Vagina (tissue), 2 donors: ENCODE results near the gene MAN2A2. TPM values are rescaled to one million over a fixed set of nuclear protein-coding genes. Genes with fewer than 3 reads are reported as not detected.

Experiments used
- DNase-seq, 2 donors: peaks; one replicate each; pipeline ENCODE4 v3.0.0-alpha.2; 2017; ENCODE audit errors: extremely low spot score in 2 of 2
- H3K27ac ChIP-seq: fragments of 200-600 bp; sonication (generic); one replicate; pipeline ENCODE4 v1.5.1; 2019
- H3K27me3 ChIP-seq: fragments of 200-600 bp; sonication (generic); one replicate; pipeline ENCODE4 v1.5.1; 2019
- H3K36me3 ChIP-seq, 2 donors: fragments of 200-600 bp; sonication (generic); one replicate each; pipeline ENCODE4 v1.5.1; 2017 to 2019
- H3K4me1 ChIP-seq: fragments of 200-600 bp; sonication (generic); one replicate; pipeline ENCODE4 v1.5.1; 2019
- H3K4me3 ChIP-seq, 2 donors: fragments of 200-600 bp; sonication (generic); 1 replicate in 1 of 2; 2 replicates in 1 of 2; pipeline ENCODE4 v1.5.1; 2016 to 2019
- H3K9me3 ChIP-seq: fragments of 200-600 bp; sonication (generic); one replicate; pipeline ENCODE4 v1.5.1; 2019
- CTCF ChIP-seq, 3 experiments: fragments of 450-650 bp in 2 of 3; fragments of 200-600 bp in 1 of 3; sonication (generic) in 1 of 3; IDR thresholded peaks; one replicate each; pipeline ENCODE4 v1.5.1; 2017 to 2019; ENCODE audit warnings: antibody characterized with exemption in 3 of 3, mild to moderate bottlenecking in 2 of 3, moderate library complexity in 2 of 3
- POLR2A ChIP-seq, 2 donors: fragments of 450-650 bp; IDR thresholded peaks; one replicate each; pipeline ENCODE4 v1.6.1; 2017; ENCODE audit warnings: antibody characterized with exemption in 2 of 2, mild to moderate bottlenecking in 2 of 2, moderate library complexity in 2 of 2
- POLR2AphosphoS5 ChIP-seq, 2 donors: sonication (generic); formaldehyde crosslinking; IDR thresholded peaks; one replicate each; pipeline ENCODE4 v1.9.0; 2017; ENCODE audit warnings: antibody characterized with exemption in 2 of 2, mild to moderate bottlenecking in 2 of 2, low read depth in 1 of 2; ENCODE audit not compliant: insufficient read depth in 1 of 2
- intact Hi-C: fragments of 100-400 bp; cut with DNase I; formaldehyde crosslinking; loops from one replicate; pipeline ENCODE4 v1.15.1; 2023
- total RNA-seq: library from RNA; depleted of rRNA; stranded (reverse); fragments of >200 nt; gene quantifications from one replicate; pipeline ENCODE4 v1.2.3, GENCODE V29; 2016

Gene MAN2A2
- total RNA-seq, 1 donor from 2014 or later, result 46.7 TPM

GRCh38 chr15:90889313-90889730, 13.8 kb upstream of the MAN2A2 start:
- Histone ChIP-seq H3K4me1 (peaks cover 26% of the 10 kb centered on the region), H3K27ac (no peak overlapping the region), H3K27me3 (no peaks in the 10 kb centered on the region), H3K9me3 (no peaks in the 10 kb centered on the region), H3K36me3 (peaks cover 0 to 52% of the 10 kb centered on the region in 2 donors), H3K4me3 (no peak overlapping the region)
- TF ChIP-seq POLR2A (IDR thresholded peaks at IDR 0.05) (no peak), CTCF (IDR thresholded peaks at IDR 0.05) (no peak), POLR2AphosphoS5 (IDR thresholded peaks at IDR 0.05; ENCODE audit: insufficient read depth in 1 of 2, low read depth in 1 of 2) (no peak)
- no peak for DNase-seq
- intact Hi-C loops, result loop anchor here (10.0 kb wide), 1 partner anchor 175 kb away; the partner anchor contains the start of gene BLM

GRCh38 chr15:90889736-90890456, 13.2 kb upstream of the MAN2A2 start:
- H3K4me3 ChIP-seq, result no peak overlapping the region
- peaks cover 21% of the 10 kb centered on the region for H3K4me1 ChIP-seq
- peaks cover 0 to 52% of the 10 kb centered on the region in 2 donors for H3K36me3 ChIP-seq
- DNase-seq, result no peak
- H3K27me3 ChIP-seq, result no peaks in the 10 kb centered on the region
- H3K27ac ChIP-seq, result no peak overlapping the region
- TF ChIP-seq CTCF (IDR thresholded peaks at IDR 0.05), result no peak
- no peak for TF ChIP-seq POLR2A (IDR thresholded peaks at IDR 0.05)
- TF ChIP-seq POLR2AphosphoS5 (IDR thresholded peaks at IDR 0.05; ENCODE audit: insufficient read depth in 1 of 2, low read depth in 1 of 2), result no peak
- intact Hi-C loops, result loop anchor here (10.0 kb wide), 1 partner anchor 175 kb away; the partner anchor contains the start of gene BLM
- no peaks in the 10 kb centered on the region for H3K9me3 ChIP-seq

- peaks cover 0 to 60% of the 10 kb centered on the region in 2 donors for H3K36me3 ChIP-seq
- intact Hi-C loops, result no loop called here
- no peak overlapping the region for H3K27ac ChIP-seq
- peaks cover 11% of the 10 kb centered on the region for H3K4me1 ChIP-seq
- no peaks in the 10 kb centered on the region for H3K27me3 ChIP-seq
- H3K4me3 ChIP-seq, result no peak overlapping the region
- TF ChIP-seq CTCF (IDR thresholded peaks at IDR 0.05), result no peak
- TF ChIP-seq POLR2AphosphoS5 (IDR thresholded peaks at IDR 0.05; ENCODE audit: insufficient read depth in 1 of 2, low read depth in 1 of 2), result no peak
- no peak for TF ChIP-seq POLR2A (IDR thresholded peaks at IDR 0.05)
- no peak for DNase-seq
- H3K9me3 ChIP-seq, result no peaks in the 10 kb centered on the region
Observed at GRCh38 chr15:90890839-90891238, 12.3 kb upstream of the MAN2A2 start.

- Histone ChIP-seq H3K4me1 (peaks cover 5% of the 10 kb centered on the region), H3K27me3 (no peaks in the 10 kb centered on the region), H3K27ac (no peak overlapping the region), H3K36me3 (peaks cover 0 to 60% of the 10 kb centered on the region in 2 donors), H3K4me3 (no peak overlapping the region), H3K9me3 (no peaks in the 10 kb centered on the region)
- intact Hi-C loops, result no loop called here
- no peak for DNase-seq
- TF ChIP-seq POLR2AphosphoS5 (IDR thresholded peaks at IDR 0.05; ENCODE audit: insufficient read depth in 1 of 2, low read depth in 1 of 2) (no peak), POLR2A (IDR thresholded peaks at IDR 0.05) (no peak), CTCF (IDR thresholded peaks at IDR 0.05) (no peak)
Observed at GRCh38 chr15:90891346-90891949, 11.7 kb upstream of the MAN2A2 start.

- Histone ChIP-seq H3K4me3 (no peak overlapping the region), H3K9me3 (no peaks in the 10 kb centered on the region), H3K27me3 (no peaks in the 10 kb centered on the region), H3K36me3 (peaks cover 0 to 60% of the 10 kb centered on the region in 2 donors), H3K27ac (no peak overlapping the region), H3K4me1 (no peaks in the 10 kb centered on the region)
- intact Hi-C loops, result no loop called here
- no peak for TF ChIP-seq CTCF (IDR thresholded peaks at IDR 0.05)
- no peak for TF ChIP-seq POLR2A (IDR thresholded peaks at IDR 0.05)
- no peak for TF ChIP-seq POLR2AphosphoS5 (IDR thresholded peaks at IDR 0.05; ENCODE audit: insufficient read depth in 1 of 2, low read depth in 1 of 2)
- no peak for DNase-seq
Observed at GRCh38 chr15:90892023-90892422, 11.1 kb upstream of the MAN2A2 start.
